ENCODE measurements around the gene IDUA.

IDUA gene

DNA sequence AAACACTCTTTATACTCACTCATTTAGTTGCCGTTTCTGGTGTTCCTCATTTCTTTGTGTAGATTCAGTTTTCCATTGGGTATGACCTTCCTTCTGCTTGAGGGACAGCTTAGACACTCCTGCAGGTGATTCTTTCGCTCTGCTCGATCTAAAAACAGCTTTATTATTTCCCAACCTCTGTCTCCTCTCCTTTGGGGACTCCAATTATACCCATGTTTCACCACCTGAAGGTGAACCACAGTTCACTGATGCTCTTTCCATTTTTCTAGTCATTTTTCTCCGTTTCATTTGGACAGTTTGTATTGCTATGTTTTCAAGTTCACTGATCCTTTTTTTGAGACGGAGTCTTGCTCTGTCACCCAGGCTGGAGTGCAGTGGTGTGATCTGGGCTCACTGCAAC lies 20.0 kb downstream of the IDUA start:
- Histone ChIP-seq H3K9me3 (ENCODE audit: insufficient read depth, low read length) (no peaks in the 10 kb centered on the region), H3K9ac (ENCODE audit: low read length) (no peak overlapping the region), H3K27ac (ENCODE audit: low read depth, low read length) (no peak overlapping the region), H3K4me2 (ENCODE audit: low read depth, low read length, poor library complexity, severe bottlenecking) (no peak overlapping the region), H3F3A (ENCODE audit: insufficient read depth) (peaks cover 12% of the 10 kb centered on the region), H3K36me3 (ENCODE audit: low read length) (no peaks in the 10 kb centered on the region), H2AFZ (ENCODE audit: low read depth, low read length, severe bottlenecking) (no peak overlapping the region), H4K20me1 (ENCODE audit: low read depth, low read length) (no peaks in the 10 kb centered on the region), H3K79me2 (ENCODE audit: insufficient read depth, low read length) (no peaks in the 10 kb centered on the region), H3K4me3 (ENCODE audit: insufficient read depth, low read length, poor library complexity, severe bottlenecking) (no peak overlapping the region), H3K27me3 (ENCODE audit: low read length) (no peaks in the 10 kb centered on the region), H3K9me2 (replicated peaks; ENCODE audit: insufficient read depth, low read length) (no peaks in the 10 kb centered on the region)
- TF ChIP-seq, protein P1, sequence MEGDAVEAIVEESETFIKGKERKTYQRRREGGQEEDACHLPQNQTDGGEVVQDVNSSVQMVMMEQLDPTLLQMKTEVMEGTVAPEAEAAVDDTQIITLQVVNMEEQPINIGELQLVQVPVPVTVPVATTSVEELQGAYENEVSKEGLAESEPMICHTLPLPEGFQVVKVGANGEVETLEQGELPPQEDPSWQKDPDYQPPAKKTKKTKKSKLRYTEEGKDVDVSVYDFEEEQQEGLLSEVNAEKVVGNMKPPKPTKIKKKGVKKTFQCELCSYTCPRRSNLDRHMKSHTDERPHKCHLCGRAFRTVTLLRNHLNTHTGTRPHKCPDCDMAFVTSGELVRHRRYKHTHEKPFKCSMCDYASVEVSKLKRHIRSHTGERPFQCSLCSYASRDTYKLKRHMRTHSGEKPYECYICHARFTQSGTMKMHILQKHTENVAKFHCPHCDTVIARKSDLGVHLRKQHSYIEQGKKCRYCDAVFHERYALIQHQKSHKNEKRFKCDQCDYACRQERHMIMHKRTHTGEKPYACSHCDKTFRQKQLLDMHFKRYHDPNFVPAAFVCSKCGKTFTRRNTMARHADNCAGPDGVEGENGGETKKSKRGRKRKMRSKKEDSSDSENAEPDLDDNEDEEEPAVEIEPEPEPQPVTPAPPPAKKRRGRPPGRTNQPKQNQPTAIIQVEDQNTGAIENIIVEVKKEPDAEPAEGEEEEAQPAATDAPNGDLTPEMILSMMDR (IDR thresholded peaks at IDR 0.05; ENCODE audit: insufficient read depth, low read length, poor library complexity, severe bottlenecking): no peak
- TF ChIP-seq EZH2phosphoT487 (conservative IDR thresholded peaks at IDR 0.05; ENCODE audit: low read length): no peak

DNA sequence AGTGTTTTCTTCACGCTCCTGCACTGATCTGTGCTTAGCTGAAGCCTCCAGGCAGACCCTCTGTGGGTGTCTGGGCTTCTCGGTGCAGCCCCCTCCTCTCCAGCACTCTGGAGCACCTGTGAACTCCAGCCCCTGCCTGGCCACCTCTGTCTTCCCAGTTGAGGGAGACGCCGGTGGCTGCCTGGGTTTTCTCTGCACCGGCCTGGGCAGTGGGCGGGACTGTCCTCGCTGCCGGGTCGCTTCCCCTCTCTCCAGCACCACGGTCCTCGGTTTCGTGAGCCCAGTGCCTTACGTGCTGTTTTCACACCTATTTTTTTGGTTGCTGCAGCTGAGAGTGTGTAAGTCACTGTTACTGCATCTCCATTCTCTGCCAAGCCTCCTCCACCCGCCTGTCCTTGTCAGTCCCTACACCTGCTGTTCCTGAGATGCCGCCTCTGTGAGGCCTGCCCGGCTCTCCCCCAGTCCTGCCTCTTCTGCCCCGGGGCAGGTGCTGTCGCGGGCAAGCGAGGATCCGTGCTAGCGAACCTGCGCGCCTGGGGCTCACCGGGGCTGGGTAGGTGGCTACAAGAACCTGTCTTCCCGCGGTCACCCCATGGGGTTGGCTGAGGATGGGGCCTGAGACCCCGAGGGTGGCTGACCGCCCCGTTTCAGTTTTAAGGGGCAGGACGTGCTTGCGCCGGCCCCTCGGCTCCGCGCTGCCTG lies 22.1 kb downstream of the IDUA start:
- H3F3A ChIP-seq (ENCODE audit: insufficient read depth): peaks cover 12% of the 10 kb centered on the region
- H3K4me2 ChIP-seq (ENCODE audit: low read depth, low read length, poor library complexity, severe bottlenecking): peak overlapping the region; percentile 89
- peak overlapping the region; percentile 55 for H3K9ac ChIP-seq (ENCODE audit: low read length)
- no peaks in the 10 kb centered on the region for H3K9me2 ChIP-seq (replicated peaks; ENCODE audit: insufficient read depth, low read length)
- H2AFZ ChIP-seq (ENCODE audit: low read depth, low read length, severe bottlenecking): peak overlapping the region; percentile 65
- no peak for TF ChIP-seq EZH2phosphoT487 (conservative IDR thresholded peaks at IDR 0.05; ENCODE audit: low read length)
- TF ChIP-seq, protein P1 (IDR thresholded peaks at IDR 0.05; ENCODE audit: insufficient read depth, low read length, poor library complexity, severe bottlenecking): no peak
- H3K9me3 ChIP-seq (ENCODE audit: insufficient read depth, low read length): no peaks in the 10 kb centered on the region
- H3K27me3 ChIP-seq (ENCODE audit: low read length): no peaks in the 10 kb centered on the region
- H3K36me3 ChIP-seq (ENCODE audit: low read length): no peaks in the 10 kb centered on the region
- H3K79me2 ChIP-seq (ENCODE audit: insufficient read depth, low read length): no peaks in the 10 kb centered on the region
- H3K4me3 ChIP-seq (ENCODE audit: insufficient read depth, low read length, poor library complexity, severe bottlenecking): peak overlapping the region; percentile 62
- no peaks in the 10 kb centered on the region for H4K20me1 ChIP-seq (ENCODE audit: low read depth, low read length)
- H3K27ac ChIP-seq (ENCODE audit: low read depth, low read length): no peak overlapping the region

GRCh38 chr4:1009542-1010394 lies 22.9 kb downstream of the IDUA start:
- H3K9me2 ChIP-seq (replicated peaks; ENCODE audit: insufficient read depth, low read length): no peaks in the 10 kb centered on the region
- H3K9me3 ChIP-seq (ENCODE audit: insufficient read depth, low read length): no peaks in the 10 kb centered on the region
- no peaks in the 10 kb centered on the region for H4K20me1 ChIP-seq (ENCODE audit: low read depth, low read length)
- no peaks in the 10 kb centered on the region for H3K36me3 ChIP-seq (ENCODE audit: low read length)
- H3F3A ChIP-seq (ENCODE audit: insufficient read depth): peaks cover 12% of the 10 kb centered on the region
- TF ChIP-seq, protein P1 (IDR thresholded peaks at IDR 0.05; ENCODE audit: insufficient read depth, low read length, poor library complexity, severe bottlenecking): no peak
- TF ChIP-seq EZH2phosphoT487 (conservative IDR thresholded peaks at IDR 0.05; ENCODE audit: low read length): no peak
- no peaks in the 10 kb centered on the region for H3K79me2 ChIP-seq (ENCODE audit: insufficient read depth, low read length)
- peak overlapping the region; percentile 65 for H2AFZ ChIP-seq (ENCODE audit: low read depth, low read length, severe bottlenecking)
- peak overlapping the region; percentile 89 for H3K4me2 ChIP-seq (ENCODE audit: low read depth, low read length, poor library complexity, severe bottlenecking)
- H3K9ac ChIP-seq (ENCODE audit: low read length): peak overlapping the region; percentile 55
- H3K4me3 ChIP-seq (ENCODE audit: insufficient read depth, low read length, poor library complexity, severe bottlenecking): peak overlapping the region; percentile 62
- no peak overlapping the region for H3K27ac ChIP-seq (ENCODE audit: low read depth, low read length)
- H3K27me3 ChIP-seq (ENCODE audit: low read length): no peaks in the 10 kb centered on the region

Measured in SU-DHL-6 (cell line).